Measurements from ENCODE around the gene GLRX. TPM values are rescaled to one million over a fixed set of nuclear protein-coding genes. Genes with fewer than 3 reads are reported as not detected.

Gene GLRX
- polyA plus RNA-seq, 3 donors: 386 to 603 (median 555) TPM

DNA sequence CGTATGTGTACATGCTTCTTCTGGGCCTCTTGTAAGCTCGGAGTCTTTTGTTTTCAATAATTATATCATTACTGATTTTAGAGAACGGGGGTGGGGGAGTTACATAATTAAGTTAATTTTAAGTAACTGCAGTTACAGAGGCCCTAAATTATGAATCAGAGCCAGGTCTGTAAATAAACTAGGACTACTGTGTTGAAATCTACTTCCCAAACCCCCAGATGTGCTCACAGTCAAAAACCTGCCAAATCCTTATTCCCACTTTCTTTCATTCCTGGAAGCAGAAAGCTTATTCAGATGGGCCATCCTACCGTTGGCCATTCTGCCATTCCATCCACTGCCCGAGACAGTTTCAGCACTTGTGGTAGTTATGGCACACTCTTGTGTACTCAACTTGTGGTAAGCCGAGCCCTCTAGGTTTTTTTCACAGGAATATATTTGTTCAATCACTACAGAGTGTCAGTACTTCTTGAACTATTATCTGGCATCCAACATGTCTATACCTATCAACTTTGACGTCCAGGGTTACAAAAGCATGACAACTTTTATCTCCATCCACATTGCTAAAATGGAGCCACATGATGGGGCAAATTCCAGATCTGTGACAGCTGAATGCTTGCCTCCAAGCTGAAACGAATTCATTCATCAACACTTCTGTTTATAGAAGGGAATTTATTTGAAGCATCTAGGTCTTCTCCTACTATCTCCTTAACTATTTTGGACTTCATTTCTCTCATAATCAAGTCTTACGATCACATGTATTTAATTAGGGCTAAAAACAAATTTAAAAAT is 37.8 kb downstream of the GLRX start:
- H3K27ac Mint-ChIP-seq: no peak overlapping the region
- H3K4me1 Mint-ChIP-seq: peaks cover 20% of the 10 kb centered on the region
- no peaks in the 10 kb centered on the region for H3K36me3 ChIP-seq (replicated peaks in 1 of 2; ENCODE audit: control insufficient read depth in 1 of 2, insufficient read depth in 2 of 2, low read length in 2 of 2)
- 100% methylated on average over 2 of the region's 9 CpGs for WGBS (ENCODE audit: insufficient coverage)
- no peaks in the 10 kb centered on the region for H3K27me3 Mint-ChIP-seq (ENCODE audit: low read depth in 3 of 3)
- peaks cover 0 to 16% of the 10 kb centered on the region in 2 donors for H3K36me3 Mint-ChIP-seq
- H3K9me3 ChIP-seq (replicated peaks in 1 of 2; ENCODE audit: control insufficient read depth in 1 of 2, insufficient read depth in 1 of 2, low read length in 2 of 2): no peaks in the 10 kb centered on the region
- DNase-seq: no peak
- no peak overlapping the region for H2AFZ ChIP-seq (ENCODE audit: insufficient read depth, low read depth, low read length, poor library complexity, severe bottlenecking)
- no peak overlapping the region for H3K9ac ChIP-seq (ENCODE audit: insufficient read depth, low read length, poor library complexity, severe bottlenecking)
- H3K27me3 ChIP-seq (ENCODE audit: control insufficient read depth in 2 of 2, insufficient read depth in 2 of 2, low read length in 2 of 2): no peaks in the 10 kb centered on the region
- H3K27ac ChIP-seq (ENCODE audit: low read depth in 1 of 2, low read length in 2 of 2): no peak overlapping the region
- TF ChIP-seq, protein P1, sequence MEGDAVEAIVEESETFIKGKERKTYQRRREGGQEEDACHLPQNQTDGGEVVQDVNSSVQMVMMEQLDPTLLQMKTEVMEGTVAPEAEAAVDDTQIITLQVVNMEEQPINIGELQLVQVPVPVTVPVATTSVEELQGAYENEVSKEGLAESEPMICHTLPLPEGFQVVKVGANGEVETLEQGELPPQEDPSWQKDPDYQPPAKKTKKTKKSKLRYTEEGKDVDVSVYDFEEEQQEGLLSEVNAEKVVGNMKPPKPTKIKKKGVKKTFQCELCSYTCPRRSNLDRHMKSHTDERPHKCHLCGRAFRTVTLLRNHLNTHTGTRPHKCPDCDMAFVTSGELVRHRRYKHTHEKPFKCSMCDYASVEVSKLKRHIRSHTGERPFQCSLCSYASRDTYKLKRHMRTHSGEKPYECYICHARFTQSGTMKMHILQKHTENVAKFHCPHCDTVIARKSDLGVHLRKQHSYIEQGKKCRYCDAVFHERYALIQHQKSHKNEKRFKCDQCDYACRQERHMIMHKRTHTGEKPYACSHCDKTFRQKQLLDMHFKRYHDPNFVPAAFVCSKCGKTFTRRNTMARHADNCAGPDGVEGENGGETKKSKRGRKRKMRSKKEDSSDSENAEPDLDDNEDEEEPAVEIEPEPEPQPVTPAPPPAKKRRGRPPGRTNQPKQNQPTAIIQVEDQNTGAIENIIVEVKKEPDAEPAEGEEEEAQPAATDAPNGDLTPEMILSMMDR (IDR thresholded peaks at IDR 0.05): no peak
- intact Hi-C loops (cut with micrococcal nuclease): loop anchor here in 1 of 2 donors (5.0 kb wide), 1 partner anchor 33 kb away; no protein-coding TSS in a partner anchor
- no peaks in the 10 kb centered on the region for H4K20me1 ChIP-seq (ENCODE audit: insufficient read depth, low read length)
- H3K9me3 Mint-ChIP-seq: no peaks in the 10 kb centered on the region
- H3K4me3 ChIP-seq (replicated peaks in 1 of 3; ENCODE audit: low read depth in 2 of 3, low read length in 3 of 3): no peak overlapping the region
- H3K4me2 ChIP-seq (replicated peaks; ENCODE audit: extremely low read depth, low read length, poor library complexity, severe bottlenecking): no peak overlapping the region
- no peak overlapping the region for H3K4me3 Mint-ChIP-seq
- peaks cover 14 to 19% of the 10 kb centered on the region in 2 donors for H3K4me1 ChIP-seq (ENCODE audit: control insufficient read depth in 1 of 2, insufficient read depth in 2 of 2, low read length in 2 of 2)
- H3K79me2 ChIP-seq (ENCODE audit: insufficient read depth, low read length): no peaks in the 10 kb centered on the region

DNA sequence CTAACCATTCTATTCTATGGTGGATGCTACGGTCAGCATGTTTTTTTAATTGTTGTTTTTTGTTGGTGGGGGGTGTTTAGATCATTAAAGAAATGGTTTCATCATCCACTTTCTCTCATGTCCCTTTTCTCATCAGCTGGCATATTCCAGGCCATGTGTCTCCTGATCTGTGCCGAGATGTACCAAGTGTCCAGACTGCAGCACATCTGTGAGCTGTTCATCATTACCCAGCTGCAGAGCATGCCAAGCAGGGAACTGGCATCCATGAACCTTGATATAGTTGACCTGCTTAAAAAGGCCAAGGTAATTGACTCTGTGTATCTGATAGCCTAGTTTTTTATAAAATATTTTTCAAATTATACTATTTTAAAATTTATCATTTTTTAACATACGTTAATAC is 38.9 kb downstream of the GLRX start:
- WGBS (ENCODE audit: insufficient coverage): 90% methylated on average over 1 of the region's 3 CpGs

More for the DNA sequence above, 38.9 kb downstream of the GLRX start:
- no peaks in the 10 kb centered on the region for H3K27me3 ChIP-seq (ENCODE audit: control insufficient read depth in 2 of 2, insufficient read depth in 2 of 2, low read length in 2 of 2)
- H3K27ac ChIP-seq (ENCODE audit: low read depth in 1 of 2, low read length in 2 of 2): no peak overlapping the region
- no peaks in the 10 kb centered on the region for H3K79me2 ChIP-seq (ENCODE audit: insufficient read depth, low read length)
- peaks cover 25 to 29% of the 10 kb centered on the region in 2 donors for H3K4me1 ChIP-seq (ENCODE audit: control insufficient read depth in 1 of 2, insufficient read depth in 2 of 2, low read length in 2 of 2)
- H3K36me3 ChIP-seq (replicated peaks in 1 of 2; ENCODE audit: control insufficient read depth in 1 of 2, insufficient read depth in 2 of 2, low read length in 2 of 2): no peaks in the 10 kb centered on the region
- no peaks in the 10 kb centered on the region for H4K20me1 ChIP-seq (ENCODE audit: insufficient read depth, low read length)
- Mint-ChIP-seq H3K4me3 (no peak overlapping the region), H3K27me3 (ENCODE audit: low read depth in 3 of 3) (no peaks in the 10 kb centered on the region), H3K27ac (no peak overlapping the region), H3K4me1 (peaks cover 28% of the 10 kb centered on the region), H3K36me3 (peaks cover 0 to 16% of the 10 kb centered on the region in 2 donors), H3K9me3 (no peaks in the 10 kb centered on the region)
- no peak overlapping the region for H3K9ac ChIP-seq (ENCODE audit: insufficient read depth, low read length, poor library complexity, severe bottlenecking)
- no peaks in the 10 kb centered on the region for H3K9me3 ChIP-seq (replicated peaks in 1 of 2; ENCODE audit: control insufficient read depth in 1 of 2, insufficient read depth in 1 of 2, low read length in 2 of 2)
- TF ChIP-seq, protein P1 (IDR thresholded peaks at IDR 0.05): no peak
- intact Hi-C loops (cut with micrococcal nuclease): loop anchor here in 1 of 2 donors (5.0 kb wide), 1 partner anchor 34 kb away; no protein-coding TSS in a partner anchor
- H3K4me2 ChIP-seq (replicated peaks; ENCODE audit: extremely low read depth, low read length, poor library complexity, severe bottlenecking): no peak overlapping the region
- H2AFZ ChIP-seq (ENCODE audit: insufficient read depth, low read depth, low read length, poor library complexity, severe bottlenecking): no peak overlapping the region
- H3K4me3 ChIP-seq (replicated peaks in 1 of 3; ENCODE audit: low read depth in 2 of 3, low read length in 3 of 3): no peak overlapping the region
- DNase-seq: no peak

Data from CD14-positive monocyte (primary cell).